ENCODE measurements around the gene MICALL2.

MICALL2 gene

DNA sequence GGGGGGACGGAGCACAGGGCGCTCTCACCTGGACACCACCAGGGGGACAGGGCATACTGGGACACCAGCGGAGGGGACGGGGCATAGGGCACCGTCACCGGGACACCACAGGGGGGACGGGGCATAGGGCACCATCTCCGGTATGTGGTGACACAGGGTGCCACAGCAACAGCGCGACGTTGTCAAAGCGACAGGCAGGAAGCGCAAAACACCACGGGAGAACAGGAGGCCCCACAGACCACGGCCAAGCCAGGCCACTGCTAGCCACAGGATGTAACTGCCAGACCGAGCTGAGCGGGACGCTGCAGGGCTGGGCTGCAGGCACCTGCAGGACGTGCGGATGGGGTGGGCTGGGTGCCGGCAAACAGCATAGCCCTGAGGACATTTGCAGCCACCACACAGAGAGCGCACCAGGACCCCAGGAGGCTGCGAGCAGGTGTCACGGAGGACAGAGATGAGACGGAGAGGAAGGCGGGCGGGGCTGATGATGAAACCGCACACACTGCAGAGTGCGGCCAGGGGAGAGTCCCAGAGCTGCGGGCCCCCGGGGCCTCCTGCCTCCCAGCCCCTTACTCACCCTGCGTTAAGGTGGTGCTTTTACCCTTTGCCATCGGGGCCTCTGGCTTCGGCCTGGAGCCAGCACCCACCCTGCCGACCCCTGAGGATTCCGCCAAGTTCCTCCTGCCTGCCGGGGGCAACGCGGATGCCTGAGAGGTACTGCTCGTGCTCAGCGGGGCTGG is 17.5 kb downstream of the MICALL2 start:
- H3K27me3 ChIP-seq (ENCODE audit: control insufficient read depth, insufficient read depth, low read length), result no peaks in the 10 kb centered on the region
- WGBS (ENCODE audit: insufficient coverage, insufficient read length), result no CpG with 5 or more reads among the region's 41 CpGs
- no peaks in the 10 kb centered on the region for H3K9me3 ChIP-seq (ENCODE audit: control insufficient read depth, insufficient read depth, low read length)
- H3K36me3 ChIP-seq (ENCODE audit: control insufficient read depth, insufficient read depth, low read length), result no peaks in the 10 kb centered on the region; the same call in 1 of the 2 replicates
- H3K4me3 ChIP-seq (ENCODE audit: low read length), result no peak overlapping the region
- no peak overlapping the region for H3K27ac ChIP-seq (ENCODE audit: low read length)
- DNase-seq (ENCODE audit: low read depth, low spot score), result no peak
- H3K4me1 ChIP-seq (ENCODE audit: control insufficient read depth, insufficient read depth, low read length), result no peaks in the 10 kb centered on the region

DNA sequence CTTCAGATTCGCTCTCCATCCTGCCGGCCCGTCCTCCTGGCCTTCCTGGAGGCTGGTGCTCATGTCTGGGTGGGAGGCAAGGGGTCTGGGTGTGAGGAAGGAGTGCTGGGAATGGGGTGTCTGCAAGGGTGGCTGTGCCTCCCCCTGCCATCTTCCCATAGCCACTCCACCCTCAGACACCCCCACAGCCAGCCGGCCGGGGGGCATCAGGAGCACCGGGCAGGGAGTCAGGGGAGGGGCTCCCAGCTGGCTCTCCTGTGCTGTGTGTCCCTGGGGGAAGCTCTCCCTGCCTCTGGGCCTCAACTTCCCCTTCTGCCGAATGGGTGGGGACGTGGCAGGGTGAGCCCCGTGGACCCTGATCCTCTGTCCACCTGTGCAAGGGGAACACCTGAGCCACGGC is 18.6 kb downstream of the MICALL2 start:
- no peaks in the 10 kb centered on the region for H3K27me3 ChIP-seq (ENCODE audit: control insufficient read depth, insufficient read depth, low read length)
- no CpG with 5 or more reads among the region's 10 CpGs for WGBS (ENCODE audit: insufficient coverage, insufficient read length)
- DNase-seq (ENCODE audit: low read depth, low spot score), result no peak
- no peak overlapping the region for H3K27ac ChIP-seq (ENCODE audit: low read length)
- H3K4me3 ChIP-seq (ENCODE audit: low read length), result no peak overlapping the region
- no peaks in the 10 kb centered on the region for H3K4me1 ChIP-seq (ENCODE audit: control insufficient read depth, insufficient read depth, low read length)
- no peaks in the 10 kb centered on the region for H3K9me3 ChIP-seq (ENCODE audit: control insufficient read depth, insufficient read depth, low read length)
- no peaks in the 10 kb centered on the region; the same call in 1 of the 2 replicates for H3K36me3 ChIP-seq (ENCODE audit: control insufficient read depth, insufficient read depth, low read length)

DNA sequence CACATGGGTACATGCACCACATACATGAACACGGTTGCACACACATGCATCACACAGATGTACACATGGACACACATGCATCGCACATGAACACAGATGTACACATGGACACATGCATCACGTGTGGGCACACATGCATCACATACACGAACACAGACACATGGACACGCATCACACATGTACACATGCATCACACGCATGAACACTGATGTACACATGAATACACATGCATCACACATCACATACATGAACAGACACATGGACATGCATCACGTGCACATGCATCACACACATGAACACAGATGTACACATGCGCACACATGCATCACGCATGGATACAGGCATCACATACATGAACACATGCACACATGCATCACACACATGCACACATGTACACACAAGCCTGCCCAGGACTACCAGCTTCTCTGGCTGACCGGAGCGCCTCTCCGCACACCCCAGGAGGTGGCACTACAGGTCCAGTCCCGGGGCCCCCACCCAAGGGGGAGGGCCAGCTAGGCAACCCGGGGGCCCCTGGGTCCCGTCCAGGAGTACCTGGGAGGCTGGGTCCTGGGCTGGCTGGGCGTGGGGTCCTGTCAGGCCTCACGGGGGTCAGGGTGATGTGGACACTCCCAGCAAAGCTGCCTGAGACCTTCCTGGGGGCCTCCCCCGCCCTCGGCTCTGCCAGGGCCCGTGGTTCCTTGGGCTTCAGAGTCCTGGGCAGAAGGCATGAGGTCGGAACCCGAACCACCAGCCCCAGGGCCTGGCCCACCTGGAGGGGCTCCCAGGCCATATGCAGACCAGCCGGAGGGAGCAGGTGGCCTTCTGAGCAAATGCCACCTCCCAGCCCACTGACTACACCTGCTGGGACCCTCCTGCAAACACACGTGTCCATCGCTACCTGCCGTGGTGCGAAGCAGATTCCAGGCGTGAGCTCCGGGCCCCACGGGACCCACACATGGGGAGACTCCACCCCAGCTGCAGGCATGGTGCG is 19.6 kb downstream of the MICALL2 start:
- no peak overlapping the region for H3K27ac ChIP-seq (ENCODE audit: low read length)
- DNase-seq (ENCODE audit: low read depth, low spot score), result no peak
- no peaks in the 10 kb centered on the region for H3K4me1 ChIP-seq (ENCODE audit: control insufficient read depth, insufficient read depth, low read length)
- no peaks in the 10 kb centered on the region for H3K9me3 ChIP-seq (ENCODE audit: control insufficient read depth, insufficient read depth, low read length)
- no peaks in the 10 kb centered on the region for H3K27me3 ChIP-seq (ENCODE audit: control insufficient read depth, insufficient read depth, low read length)
- no peaks in the 10 kb centered on the region; the same call in 1 of the 2 replicates for H3K36me3 ChIP-seq (ENCODE audit: control insufficient read depth, insufficient read depth, low read length)
- no CpG with 5 or more reads among the region's 31 CpGs for WGBS (ENCODE audit: insufficient coverage, insufficient read length)
- no peak overlapping the region for H3K4me3 ChIP-seq (ENCODE audit: low read length)

GRCh38 chr7:1438821-1439220 is 20.4 kb downstream of the MICALL2 start:
- H3K27me3 ChIP-seq (ENCODE audit: control insufficient read depth, insufficient read depth, low read length), result no peaks in the 10 kb centered on the region
- DNase-seq (ENCODE audit: low read depth, low spot score), result no peak
- no peaks in the 10 kb centered on the region for H3K9me3 ChIP-seq (ENCODE audit: control insufficient read depth, insufficient read depth, low read length)
- H3K4me1 ChIP-seq (ENCODE audit: control insufficient read depth, insufficient read depth, low read length), result no peaks in the 10 kb centered on the region
- H3K36me3 ChIP-seq (ENCODE audit: control insufficient read depth, insufficient read depth, low read length), result no peaks in the 10 kb centered on the region; the same call in 1 of the 2 replicates
- no peak overlapping the region for H3K27ac ChIP-seq (ENCODE audit: low read length)
- H3K4me3 ChIP-seq (ENCODE audit: low read length), result no peak overlapping the region
- no CpG with 5 or more reads among the region's 15 CpGs for WGBS (ENCODE audit: insufficient coverage, insufficient read length)

- no peaks in the 10 kb centered on the region for H3K9me3 ChIP-seq (ENCODE audit: control insufficient read depth, insufficient read depth, low read length)
- no peaks in the 10 kb centered on the region for H3K27me3 ChIP-seq (ENCODE audit: control insufficient read depth, insufficient read depth, low read length)
- H3K36me3 ChIP-seq (ENCODE audit: control insufficient read depth, insufficient read depth, low read length), result no peaks in the 10 kb centered on the region; the same call in 1 of the 2 replicates
- no peak for DNase-seq (ENCODE audit: low read depth, low spot score)
- H3K4me3 ChIP-seq (ENCODE audit: low read length), result no peak overlapping the region
- H3K27ac ChIP-seq (ENCODE audit: low read length), result no peak overlapping the region
- no CpG with 5 or more reads among the region's 10 CpGs for WGBS (ENCODE audit: insufficient coverage, insufficient read length)
- H3K4me1 ChIP-seq (ENCODE audit: control insufficient read depth, insufficient read depth, low read length), result no peaks in the 10 kb centered on the region
Observed at GRCh38 chr7:1438208-1438607, 21.1 kb downstream of the MICALL2 start.

- WGBS (ENCODE audit: insufficient coverage, insufficient read length), result no CpG with 5 or more reads among the region's 43 CpGs
- Histone ChIP-seq H3K27me3 (ENCODE audit: control insufficient read depth, insufficient read depth, low read length) (no peaks in the 10 kb centered on the region), H3K4me1 (ENCODE audit: control insufficient read depth, insufficient read depth, low read length) (no peaks in the 10 kb centered on the region)
Observed at GRCh38 chr7:1437155-1437880, 22.0 kb downstream of the MICALL2 start.

GRCh38 chr7:1436608-1437007 is 22.7 kb downstream of the MICALL2 start:
- Histone ChIP-seq H3K9me3 (ENCODE audit: control insufficient read depth, insufficient read depth, low read length) (no peaks in the 10 kb centered on the region), H3K4me3 (ENCODE audit: low read length) (no peak overlapping the region), H3K27ac (ENCODE audit: low read length) (no peak overlapping the region), H3K27me3 (ENCODE audit: control insufficient read depth, insufficient read depth, low read length) (no peaks in the 10 kb centered on the region), H3K36me3 (ENCODE audit: control insufficient read depth, insufficient read depth, low read length) (no peaks in the 10 kb centered on the region; the same call in 1 of the 2 replicates), H3K4me1 (ENCODE audit: control insufficient read depth, insufficient read depth, low read length) (no peaks in the 10 kb centered on the region)
- DNase-seq (ENCODE audit: low read depth, low spot score), result no peak
- no CpG with 5 or more reads among the region's 20 CpGs for WGBS (ENCODE audit: insufficient coverage, insufficient read length)

More at GRCh38 chr7:1437155-1437880, 22.0 kb downstream of the MICALL2 start:
- Histone ChIP-seq H3K27ac (ENCODE audit: low read length) (no peak overlapping the region), H3K9me3 (ENCODE audit: control insufficient read depth, insufficient read depth, low read length) (no peaks in the 10 kb centered on the region), H3K36me3 (ENCODE audit: control insufficient read depth, insufficient read depth, low read length) (no peaks in the 10 kb centered on the region; the same call in 1 of the 2 replicates), H3K4me3 (ENCODE audit: low read length) (no peak overlapping the region)
- DNase-seq (ENCODE audit: low read depth, low spot score), result no peak

GRCh38 chr7:1434891-1435670 is 24.2 kb downstream of the MICALL2 start:
- H3K4me3 ChIP-seq (ENCODE audit: low read length), result no peak overlapping the region
- no peak for DNase-seq (ENCODE audit: low read depth, low spot score)
- H3K27me3 ChIP-seq (ENCODE audit: control insufficient read depth, insufficient read depth, low read length), result no peaks in the 10 kb centered on the region
- no CpG with 5 or more reads among the region's 22 CpGs for WGBS (ENCODE audit: insufficient coverage, insufficient read length)
- H3K9me3 ChIP-seq (ENCODE audit: control insufficient read depth, insufficient read depth, low read length), result no peaks in the 10 kb centered on the region
- no peaks in the 10 kb centered on the region; the same call in 1 of the 2 replicates for H3K36me3 ChIP-seq (ENCODE audit: control insufficient read depth, insufficient read depth, low read length)
- H3K4me1 ChIP-seq (ENCODE audit: control insufficient read depth, insufficient read depth, low read length), result no peaks in the 10 kb centered on the region
- H3K27ac ChIP-seq (ENCODE audit: low read length), result no peak overlapping the region

DNA sequence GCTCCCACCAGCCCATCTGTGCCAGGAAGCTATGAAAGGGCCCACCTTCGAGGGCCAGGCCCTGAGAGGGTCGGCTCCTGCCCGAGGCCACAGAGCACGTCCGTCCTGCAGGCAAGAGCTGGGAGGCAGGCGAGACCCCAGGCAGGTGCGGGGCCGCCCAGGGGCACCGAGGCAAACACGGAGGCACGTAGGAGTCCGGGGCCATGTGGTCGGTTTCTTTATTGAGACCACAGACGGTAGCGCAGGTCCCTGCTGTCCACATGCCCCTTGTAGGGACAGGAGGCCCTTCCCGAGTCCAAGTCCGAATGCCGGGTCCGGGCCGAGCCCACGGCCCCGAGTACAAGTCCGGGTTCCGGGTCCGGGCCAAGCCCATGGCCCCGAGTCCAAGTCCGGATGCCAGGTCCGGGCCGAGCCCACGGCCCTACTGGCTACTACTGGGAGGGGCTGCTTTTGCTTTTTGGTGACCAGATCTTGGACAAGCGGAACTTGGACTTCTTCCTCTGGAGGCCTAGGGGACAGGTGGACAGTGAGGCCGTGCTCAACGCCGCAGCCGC is 25.0 kb downstream of the MICALL2 start:
- DNase-seq (ENCODE audit: low read depth, low spot score), result no peak
- no CpG with 5 or more reads among the region's 35 CpGs for WGBS (ENCODE audit: insufficient coverage, insufficient read length)

More for the DNA sequence above, 25.0 kb downstream of the MICALL2 start:
- Histone ChIP-seq H3K36me3 (ENCODE audit: control insufficient read depth, insufficient read depth, low read length) (no peaks in the 10 kb centered on the region; the same call in 1 of the 2 replicates), H3K27ac (ENCODE audit: low read length) (no peak overlapping the region), H3K27me3 (ENCODE audit: control insufficient read depth, insufficient read depth, low read length) (no peaks in the 10 kb centered on the region), H3K9me3 (ENCODE audit: control insufficient read depth, insufficient read depth, low read length) (no peaks in the 10 kb centered on the region), H3K4me1 (ENCODE audit: control insufficient read depth, insufficient read depth, low read length) (peaks cover 1% of the 10 kb centered on the region; the same call in 1 of the 2 replicates), H3K4me3 (ENCODE audit: low read length) (no peak overlapping the region)

Measured in iPS DF 6.9 (cell line).